ENCODE measurements around the gene RASA3.

DNA sequence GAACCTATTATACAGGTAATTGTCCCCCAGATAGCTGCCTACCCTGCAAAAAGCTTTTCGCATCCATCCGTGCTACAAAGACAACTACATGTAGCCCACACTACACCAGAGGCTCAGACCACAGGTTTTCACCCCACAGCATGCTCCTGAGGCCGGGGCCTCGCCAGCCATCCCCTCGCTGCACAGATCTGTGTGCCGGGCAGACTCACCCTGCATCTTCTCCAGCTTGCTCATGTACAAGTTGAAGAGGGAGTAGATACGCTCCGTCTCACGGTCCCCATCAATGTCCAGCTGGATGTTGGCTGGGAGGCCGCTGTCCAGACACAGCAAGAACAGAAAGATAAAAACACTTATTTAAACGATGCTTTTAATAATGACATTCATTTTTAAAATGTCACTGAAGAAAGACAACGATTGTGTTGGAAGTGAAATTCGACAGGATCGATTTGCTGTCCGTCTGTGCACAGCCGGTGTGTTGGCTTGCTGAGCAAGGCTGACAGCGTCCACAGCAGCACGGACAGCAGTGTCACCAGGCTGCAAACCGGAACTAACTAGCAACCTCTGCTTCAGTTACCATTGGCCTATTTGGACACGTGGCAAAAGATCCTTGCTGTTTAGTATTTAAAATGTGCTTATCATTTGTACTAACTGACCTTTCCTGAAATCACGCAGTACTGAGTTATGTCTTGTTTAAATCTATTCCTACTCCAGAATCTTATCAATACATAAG is 140.0 kb downstream of the RASA3 start:
- TF ChIP-seq YY1 (IDR thresholded peaks at IDR 0.05; ENCODE audit: insufficient read depth, insufficient read length) (no peak), ZNF274 (IDR thresholded peaks at IDR 0.05; ENCODE audit: low read depth, low read length) (no peak)

Measured in NT2/D1 (cell line).